NK-92 (cell line): ENCODE results near the gene TRAF1.

Experiments used
- DNase-seq: peaks from one replicate; lab custom pipeline; 2025; ENCODE audit not compliant: unreplicated experiment; lab: John Stamatoyannopoulos, UW

TRAF1 gene

DNA sequence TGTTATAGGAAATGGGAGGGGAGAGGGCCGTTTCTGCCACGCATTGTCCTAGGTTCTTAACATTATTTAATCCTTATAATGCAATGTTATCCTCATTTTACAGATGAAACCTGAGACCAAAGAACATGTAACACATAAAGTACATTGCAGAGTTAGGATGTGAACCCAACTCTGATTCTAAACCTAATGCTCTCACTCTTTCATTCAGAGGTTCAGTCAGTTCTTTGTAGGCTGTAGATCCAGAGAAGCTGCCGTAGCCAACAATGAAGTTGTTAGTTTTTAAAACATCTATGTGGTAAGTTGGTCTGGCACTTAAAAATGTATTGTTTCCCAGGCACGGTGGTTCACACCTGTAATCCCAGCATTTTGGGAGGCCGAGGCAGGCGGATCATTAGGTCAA lies 73.4 kb downstream of the TRAF1 start:
- DNase-seq, result no peak
